ENCODE data around the gene ERICH2. TPM values are rescaled to one million over a fixed set of nuclear protein-coding genes. Genes with fewer than 3 reads are reported as not detected.

ERICH2 gene
- total and polyA plus RNA-seq, 2 of the 13 experiments (the other 11 are each of a cell fraction or from before 2014, with no cell fraction given): not detected

GRCh38 chr2:170742896-170743529 lies 27.2 kb upstream of the ERICH2 start:
- ChIA-PET POLR2A (interaction anchor here (2.0 kb wide), 1 partner anchor 28 kb away, joined by 16 read pairs; the partner anchor contains the start of gene SP5), CTCF (ENCODE audit: low intra/inter-chr PET ratio, low total read pairs) (no interaction called here)
- DNase-seq (ENCODE audit: low spot score) (no peak), ATAC-seq (no peak), FAIRE-seq (no peak)
- H3K79me2 ChIP-seq (ENCODE audit: insufficient read depth, low read length): no peaks in the 10 kb centered on the region
- H3K27ac ChIP-seq (ENCODE audit: extremely low read length, insufficient read depth, low read length): no peak overlapping the region
- H3K36me3 ChIP-seq (replicated peaks in 1 of 2; ENCODE audit: control insufficient read depth in 1 of 2, insufficient read depth in 2 of 2, low read length in 2 of 2): no peaks in the 10 kb centered on the region
- no peaks in the 10 kb centered on the region for H4K20me1 ChIP-seq (ENCODE audit: insufficient read depth, low read length)
- 75% methylated on average over 6 of the region's 6 CpGs for WGBS (ENCODE audit: low lambda C conversion rate)
- in situ Hi-C loops (cut with HindIII; ENCODE audit: extremely low pct_ligation_motif_present, low pct_unique_long_range_greater_than_20kb) (no loop called here), intact Hi-C loops (cut with micrococcal nuclease; ENCODE audit: unreplicated experiment) (no loop called here)
- no peaks in the 10 kb centered on the region for H3K9me3 ChIP-seq (ENCODE audit: low read length)
- no peak overlapping the region for H3K9ac ChIP-seq (ENCODE audit: insufficient read depth, low read depth, low read length)
- no peak overlapping the region for H3K4me2 ChIP-seq (ENCODE audit: low read depth, low read length)
- H2AFZ ChIP-seq (ENCODE audit: low read length): no peak overlapping the region
- peaks cover 0 to 4% of the 10 kb centered on the region in 2 experiments; a peak in 2 of 5 replicates for H3K27me3 ChIP-seq (ENCODE audit: control insufficient read depth in 1 of 2, insufficient read depth in 2 of 2, low read length in 2 of 2)
- H3K4me3 ChIP-seq (replicated peaks in 1 of 3; ENCODE audit: insufficient read depth in 1 of 3, low read depth in 2 of 3, low read length in 3 of 3): no peak overlapping the region
- TF ChIP-seq STAT6 (CRISPR knock-in tag; IDR thresholded peaks at IDR 0.05; ENCODE audit: borderline replicate concordance): no peak
- BruUV-seq (replicated peaks): no TSS peak
- peaks cover 24% of the 10 kb centered on the region for H3K4me1 ChIP-seq (ENCODE audit: insufficient read depth, low read length)

- peak overlapping the region; percentile 41 for H3K9ac ChIP-seq (ENCODE audit: insufficient read depth, low read depth, low read length)
- FAIRE-seq: no peak
- POLR2A ChIA-PET: interaction anchor here (0.6 to 2.1 kb wide), 6 partner anchors 18 to 58 kb away, joined by 3 to 16 read pairs (median 6); partner anchors contain the start of genes ERICH2 and SP5
- WGBS (ENCODE audit: low lambda C conversion rate): 55% methylated on average over 8 of the region's 8 CpGs
- H3K79me2 ChIP-seq (ENCODE audit: insufficient read depth, low read length): no peaks in the 10 kb centered on the region
- H3K4me2 ChIP-seq (ENCODE audit: low read depth, low read length): peak overlapping the region; percentile 85
- peak; percentile 54 for ATAC-seq
- peak overlapping the region; percentile 9 for H3K27ac ChIP-seq (ENCODE audit: extremely low read length, insufficient read depth, low read length)
- peak overlapping the region; percentile 46 to 59 (median 54); a peak in 5 of 6 replicates for H3K4me3 ChIP-seq (replicated peaks in 1 of 3; ENCODE audit: insufficient read depth in 1 of 3, low read depth in 2 of 3, low read length in 3 of 3)
- H4K20me1 ChIP-seq (ENCODE audit: insufficient read depth, low read length): no peaks in the 10 kb centered on the region
- H3K27me3 ChIP-seq (ENCODE audit: control insufficient read depth in 1 of 2, insufficient read depth in 2 of 2, low read length in 2 of 2): peaks cover 0 to 4% of the 10 kb centered on the region in 2 experiments; a peak in 2 of 5 replicates
- DNase-seq (ENCODE audit: low spot score): no peak
- H3K36me3 ChIP-seq (replicated peaks in 1 of 2; ENCODE audit: control insufficient read depth in 1 of 2, insufficient read depth in 2 of 2, low read length in 2 of 2): no peaks in the 10 kb centered on the region
- intact Hi-C loops (cut with micrococcal nuclease; ENCODE audit: unreplicated experiment): no loop called here
- CTCF ChIA-PET (ENCODE audit: low intra/inter-chr PET ratio, low total read pairs): interaction anchor here (0.7 kb wide), 1 partner anchor 72 kb away, joined by 3 read pairs; no protein-coding TSS in a partner anchor
- TF ChIP-seq ZNF629 (CRISPR knock-in tag; conservative IDR thresholded peaks at IDR 0.05): 0 out of 2 replicates have a peak, but pooled peaks have one; percentile 19
- peak; percentile 20; the same call in 1 of the 2 replicates for TF ChIP-seq ZNF605 (CRISPR knock-in tag; IDR thresholded peaks at IDR 0.05)
- 0 out of 2 replicates have a peak, but pooled peaks have one; percentile 6 for TF ChIP-seq ZBTB4 (CRISPR knock-in tag; IDR thresholded peaks at IDR 0.05; ENCODE audit: borderline replicate concordance)
- TF ChIP-seq MEF2D (CRISPR knock-in tag; IDR thresholded peaks at IDR 0.05): no peak
- peak overlapping the region; percentile 95 for H2AFZ ChIP-seq (ENCODE audit: low read length)
- in situ Hi-C loops (cut with HindIII; ENCODE audit: extremely low pct_ligation_motif_present, low pct_unique_long_range_greater_than_20kb): no loop called here
- no TSS peak for BruUV-seq (replicated peaks)
- H3K4me1 ChIP-seq (ENCODE audit: insufficient read depth, low read length): peaks cover 24% of the 10 kb centered on the region
- H3K9me3 ChIP-seq (ENCODE audit: low read length): no peaks in the 10 kb centered on the region
These were observed 26.5 kb upstream of the ERICH2 start for GRCh38 chr2:170743530-170744239.
